Epithelial cell of proximal tubule (primary cell): ENCODE results near the gene TXNDC11. TPM values are rescaled to one million over a fixed set of nuclear protein-coding genes. Genes with fewer than 3 reads are reported as not detected.

ENCODE experiments used
- DNase-seq: peaks from one replicate; pipeline ENCODE4 v3.0.0-alpha.2; 2011; ENCODE audit warnings: low read depth
- H3K4me3 ChIP-seq: 2 replicates; pipeline ENCODE4 v1.5.1; 2011; ENCODE audit warnings: low read depth, mild to moderate bottlenecking, low read length
- total RNA-seq: library from RNA; depleted of rRNA; stranded (reverse); fragments of >200 nt; gene quantifications from 2 replicates; pipeline ENCODE4 v1.2.3, GENCODE V29; 2015
- TF ChIP-seq, protein P1 (sequence below): conservative IDR thresholded peaks from 2 replicates; pipeline ENCODE4 v1.5.1; 2012; ENCODE audit warnings: low read depth, mild to moderate bottlenecking, low read length

Gene TXNDC11
- total RNA-seq, 1 donor from 2014 or later: 20.2 TPM

GRCh38 chr16:11711662-11712061, 31.0 kb downstream of the TXNDC11 start:
- DNase-seq: no peak
- TF ChIP-seq, protein P1, sequence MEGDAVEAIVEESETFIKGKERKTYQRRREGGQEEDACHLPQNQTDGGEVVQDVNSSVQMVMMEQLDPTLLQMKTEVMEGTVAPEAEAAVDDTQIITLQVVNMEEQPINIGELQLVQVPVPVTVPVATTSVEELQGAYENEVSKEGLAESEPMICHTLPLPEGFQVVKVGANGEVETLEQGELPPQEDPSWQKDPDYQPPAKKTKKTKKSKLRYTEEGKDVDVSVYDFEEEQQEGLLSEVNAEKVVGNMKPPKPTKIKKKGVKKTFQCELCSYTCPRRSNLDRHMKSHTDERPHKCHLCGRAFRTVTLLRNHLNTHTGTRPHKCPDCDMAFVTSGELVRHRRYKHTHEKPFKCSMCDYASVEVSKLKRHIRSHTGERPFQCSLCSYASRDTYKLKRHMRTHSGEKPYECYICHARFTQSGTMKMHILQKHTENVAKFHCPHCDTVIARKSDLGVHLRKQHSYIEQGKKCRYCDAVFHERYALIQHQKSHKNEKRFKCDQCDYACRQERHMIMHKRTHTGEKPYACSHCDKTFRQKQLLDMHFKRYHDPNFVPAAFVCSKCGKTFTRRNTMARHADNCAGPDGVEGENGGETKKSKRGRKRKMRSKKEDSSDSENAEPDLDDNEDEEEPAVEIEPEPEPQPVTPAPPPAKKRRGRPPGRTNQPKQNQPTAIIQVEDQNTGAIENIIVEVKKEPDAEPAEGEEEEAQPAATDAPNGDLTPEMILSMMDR: no peak
- no peak overlapping the region for H3K4me3 ChIP-seq

- no peak overlapping the region for H3K4me3 ChIP-seq
- DNase-seq: no peak
- TF ChIP-seq, protein P1: no peak
These were observed 34.2 kb downstream of the TXNDC11 start for GRCh38 chr16:11708421-11708820.

DNA sequence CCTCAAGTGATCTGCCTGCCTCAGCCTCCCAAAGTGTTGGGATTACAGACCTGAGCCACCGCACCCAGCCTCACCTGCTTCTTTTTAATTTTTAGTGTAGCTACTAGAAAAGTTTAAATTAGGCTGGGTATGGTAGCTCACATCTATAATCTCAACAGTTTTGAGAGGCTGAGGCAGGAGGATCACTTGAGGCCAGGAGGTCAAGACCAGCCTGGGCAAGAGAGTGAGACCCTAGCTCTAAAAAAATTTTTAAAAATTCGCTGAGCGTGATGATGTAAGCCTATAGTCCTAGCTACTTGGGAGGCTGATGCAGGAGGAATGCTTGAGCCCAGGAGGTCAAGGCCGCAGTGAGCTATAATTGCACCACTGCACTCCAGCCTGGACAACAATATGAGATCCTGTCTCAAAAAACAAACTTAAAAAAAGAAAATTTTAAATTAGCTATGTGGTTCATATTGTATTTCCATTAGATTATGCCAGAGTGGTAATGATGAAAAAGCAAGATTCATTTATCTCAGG, 34.9 kb downstream of the TXNDC11 start:
- TF ChIP-seq, protein P1: no peak
- DNase-seq: no peak

DNA sequence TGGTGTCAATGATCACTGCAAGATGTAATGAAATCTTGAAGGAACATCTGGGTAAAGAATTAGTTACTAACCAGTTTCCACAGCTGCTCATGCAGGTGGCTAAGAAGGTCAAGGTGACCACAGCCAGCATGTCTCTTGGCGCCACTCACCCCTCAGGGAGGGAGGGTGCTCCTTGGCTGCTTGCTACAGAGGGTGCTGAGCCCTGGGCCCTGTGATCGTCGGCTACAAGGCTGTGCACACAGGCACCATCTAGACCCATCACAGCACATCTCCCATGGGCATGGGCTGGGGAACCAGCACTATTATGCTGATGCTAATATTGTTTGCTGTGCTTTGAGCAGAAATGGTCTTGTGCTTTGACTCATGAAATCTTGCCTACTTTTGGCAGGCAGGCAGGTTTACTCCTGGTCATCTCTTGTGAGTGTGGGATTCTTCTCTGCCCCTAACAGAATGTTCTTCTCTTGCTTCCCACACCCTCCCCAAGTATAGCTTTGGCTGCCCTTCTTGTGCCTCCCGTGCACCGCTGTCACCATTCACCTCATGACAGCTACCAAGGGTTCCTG, 36.4 kb downstream of the TXNDC11 start:
- DNase-seq: no peak
- H3K4me3 ChIP-seq: no peak overlapping the region
- TF ChIP-seq, protein P1: no peak

More for the DNA sequence above, 34.9 kb downstream of the TXNDC11 start:
- no peak overlapping the region for H3K4me3 ChIP-seq

- no peak for DNase-seq
- no peak overlapping the region for H3K4me3 ChIP-seq
- TF ChIP-seq, protein P1: no peak
These were observed 37.2 kb downstream of the TXNDC11 start for GRCh38 chr16:11705311-11706025.

DNA sequence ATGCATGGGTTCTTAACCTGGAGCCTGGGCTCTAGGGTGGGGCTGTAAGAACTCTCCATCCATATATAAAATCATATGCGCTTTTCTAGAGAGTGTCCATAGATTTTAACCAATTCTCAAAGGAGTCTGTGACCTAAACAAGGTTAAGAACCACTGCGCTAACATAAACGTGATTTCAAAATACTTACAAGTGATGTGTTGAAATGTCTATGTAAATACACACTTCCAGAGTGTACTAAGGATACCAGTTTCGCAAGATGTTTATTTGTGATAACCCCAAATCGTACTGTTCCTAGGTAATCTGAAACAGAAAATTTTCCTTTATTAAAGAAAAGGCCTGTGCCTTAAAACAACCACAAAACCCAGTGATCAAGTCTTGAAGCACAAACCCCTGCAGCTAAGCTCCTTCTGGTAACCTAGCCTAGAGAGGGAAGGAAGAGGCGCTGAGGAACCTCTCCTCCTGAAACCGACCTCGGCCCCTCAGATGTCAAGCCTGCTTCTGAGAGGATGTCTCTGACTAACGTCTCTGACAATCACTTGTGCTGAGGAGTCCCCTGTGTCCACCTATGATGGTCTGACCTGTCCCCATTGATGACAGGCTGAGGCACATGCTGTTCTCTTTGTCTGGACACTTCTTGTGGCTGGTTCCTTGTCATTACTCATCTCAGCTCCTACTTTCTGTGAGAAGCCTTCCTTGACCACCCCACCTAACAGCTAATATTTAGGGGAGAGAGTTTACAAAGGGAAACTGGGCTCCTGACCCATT, 42.2 kb downstream of the TXNDC11 start:
- H3K4me3 ChIP-seq: no peak overlapping the region
- DNase-seq: no peak
- TF ChIP-seq, protein P1: no peak
